ENCODE results near the gene RIMS3.
"Not testable (repeated sequence)": the region's sequence is repeated elsewhere in the genome, so short reads cannot be mapped to it uniquely, and the experiment has no call there.

RIMS3 gene

DNA sequence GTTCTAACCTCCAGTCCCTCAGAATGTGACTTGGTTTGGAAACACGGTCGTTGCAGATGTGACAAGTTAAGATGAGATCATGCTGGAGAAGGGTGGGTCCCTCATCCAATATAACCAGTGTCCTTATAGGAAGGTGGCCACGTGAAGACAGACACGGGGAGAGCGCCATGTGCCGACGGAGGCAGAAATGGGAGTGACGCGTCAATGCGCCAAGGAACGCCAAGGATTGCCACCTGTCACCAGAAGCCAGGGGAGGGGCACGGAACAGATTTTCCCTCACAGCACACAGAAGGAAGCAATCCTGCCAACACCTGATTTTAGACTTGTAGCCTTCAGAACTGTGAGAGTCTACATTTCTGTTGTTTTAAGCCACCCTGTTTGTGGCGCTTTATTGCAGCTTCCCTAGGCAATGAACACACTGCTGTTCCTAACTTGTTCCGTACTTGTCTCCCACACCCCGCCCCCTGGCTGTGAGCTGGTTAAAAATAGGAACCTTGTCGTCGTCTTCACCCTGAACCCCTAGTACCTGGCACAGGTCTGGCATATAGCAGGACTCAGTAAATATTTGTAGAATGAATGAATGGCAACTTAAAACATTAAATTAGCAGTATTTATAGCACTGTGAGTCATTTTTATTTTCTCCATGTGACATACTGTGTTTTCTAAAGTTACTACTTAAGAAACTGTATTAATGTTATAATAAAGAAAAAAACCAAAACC is 14.2 kb downstream of the RIMS3 start:
- no peak for DNase-seq

DNA sequence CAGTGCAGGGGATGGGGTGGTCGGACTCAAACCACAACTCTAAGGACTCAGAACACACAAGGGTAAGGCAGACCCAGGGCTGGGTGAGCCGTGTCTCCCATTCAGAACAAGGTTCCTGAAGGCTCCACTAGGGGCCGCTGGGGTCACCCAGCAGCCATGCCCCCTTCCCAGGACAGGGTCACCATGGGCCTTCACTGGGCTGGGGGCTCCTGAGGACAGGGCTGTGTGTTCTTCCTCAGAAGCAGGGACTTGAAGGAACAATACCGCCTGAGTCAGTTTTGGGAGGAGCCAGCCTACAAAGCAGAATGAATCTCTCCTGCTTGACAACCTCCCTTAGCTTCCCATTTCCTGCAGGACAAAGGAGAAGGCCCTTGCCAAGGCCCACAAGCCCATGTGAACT is 15.4 kb downstream of the RIMS3 start:
- no peak for DNase-seq

DNA sequence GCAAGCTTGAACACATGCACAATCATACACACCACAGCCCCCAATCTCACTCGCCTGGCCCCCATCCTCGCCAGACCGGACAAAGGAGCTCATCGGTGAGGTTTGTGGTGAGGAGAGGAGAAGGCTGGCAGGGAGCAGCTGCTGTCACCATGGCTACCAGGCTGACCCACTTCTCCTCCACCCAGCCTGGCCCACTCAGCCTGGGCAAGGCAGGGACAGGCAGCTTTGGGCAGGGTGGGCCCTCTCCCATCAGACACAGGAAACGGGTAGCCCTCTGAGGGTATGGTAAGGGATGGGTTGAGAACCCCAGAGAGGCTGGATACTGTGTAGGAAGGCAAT is 15.9 kb downstream of the RIMS3 start:
- no peak for DNase-seq

DNA sequence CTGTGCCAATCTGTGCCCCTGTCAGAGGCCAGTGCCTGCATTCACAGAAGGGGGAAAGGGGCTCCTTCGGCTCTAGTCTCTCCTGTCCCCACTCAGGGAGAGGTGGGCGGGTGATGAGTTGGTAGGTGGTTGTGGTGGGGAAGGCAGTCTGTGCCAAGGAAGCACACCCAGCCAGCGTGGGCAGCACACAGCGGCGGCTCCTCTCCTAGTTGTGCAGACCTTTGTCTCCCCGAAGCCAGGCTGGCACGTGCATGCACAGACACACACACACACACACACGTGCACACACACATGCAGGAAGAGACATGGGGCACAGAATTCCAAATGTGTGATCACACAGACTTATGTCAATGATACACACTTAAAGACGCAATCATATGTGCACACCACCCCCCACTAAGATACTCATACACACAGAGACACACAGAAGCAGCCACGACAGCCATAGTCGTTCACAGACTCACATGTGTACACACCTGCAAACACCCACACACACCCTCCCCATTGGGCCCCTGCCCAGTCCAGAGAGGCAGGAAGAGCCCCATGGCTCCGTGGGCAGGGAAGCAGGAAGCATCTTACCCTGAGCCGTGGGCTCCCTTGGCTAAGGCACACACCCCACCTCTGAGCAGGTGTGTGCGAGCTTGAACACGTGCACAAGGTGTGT is 16.4 kb downstream of the RIMS3 start:
- no peak for DNase-seq

DNA sequence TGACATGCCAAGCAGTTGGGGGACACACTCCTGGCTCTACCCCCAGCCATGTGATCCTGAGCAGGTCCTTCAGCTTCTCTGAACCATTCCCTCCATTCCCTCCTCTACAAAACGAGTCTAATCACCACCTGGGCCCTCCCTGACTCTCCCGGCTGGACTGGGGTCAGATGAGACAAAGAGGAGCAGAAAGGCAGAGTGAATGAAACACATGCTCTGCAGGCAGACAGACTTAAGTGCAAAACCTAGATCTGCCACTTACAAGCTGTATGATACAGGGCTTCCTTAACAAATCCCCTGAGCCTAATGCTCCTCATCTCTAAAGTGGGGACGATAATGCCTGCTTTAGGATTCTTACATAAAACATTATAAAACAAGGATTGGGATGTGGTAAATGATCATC is 17.3 kb downstream of the RIMS3 start:
- DNase-seq = no peak

DNA sequence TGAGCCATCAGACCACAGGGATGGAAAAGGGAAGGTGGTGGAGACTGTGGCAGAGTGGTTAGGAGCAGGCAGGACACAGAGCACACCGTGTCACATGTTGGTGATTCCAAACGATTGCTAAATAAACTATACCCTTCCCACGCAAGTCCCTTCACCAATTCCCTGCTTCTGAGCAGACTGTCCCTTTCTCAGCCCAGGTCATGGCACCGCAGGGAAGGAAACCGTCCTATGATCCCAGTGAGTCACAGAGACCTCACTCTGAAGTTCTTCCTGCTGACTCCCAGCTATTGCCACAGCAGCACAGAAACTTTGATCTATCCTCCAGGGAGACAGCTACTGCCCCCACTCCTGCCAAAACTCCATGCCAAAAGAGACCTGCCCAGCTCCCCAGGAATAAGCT is 19.2 kb downstream of the RIMS3 start:
- DNase-seq = no peak

DNA sequence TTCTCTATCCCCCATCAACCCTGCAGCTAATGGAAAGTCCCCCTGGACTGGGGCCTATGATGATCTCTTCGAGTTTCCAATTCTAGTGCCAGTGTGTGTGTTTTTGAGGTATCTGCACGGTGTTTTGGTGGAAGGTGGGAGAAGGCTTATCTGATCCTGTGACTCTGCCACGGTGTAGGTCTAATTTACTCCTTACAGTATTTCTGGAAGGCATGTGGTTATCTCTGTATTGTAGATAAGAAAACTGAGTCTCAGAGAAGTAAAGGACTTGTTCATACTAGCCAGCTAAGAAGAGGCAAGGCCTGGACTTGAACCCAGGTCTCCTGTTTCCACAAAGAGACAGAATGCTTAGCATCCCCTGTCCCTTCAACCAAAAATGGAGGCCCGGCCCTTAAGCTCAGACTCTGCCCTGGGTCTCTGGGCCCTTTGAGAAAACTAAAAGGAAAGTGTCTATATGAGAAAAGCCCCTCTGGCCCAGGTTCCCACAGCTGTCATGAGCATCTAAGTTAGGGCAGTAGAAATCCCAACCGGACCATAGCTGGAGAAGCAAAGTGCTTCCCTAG is 20.3 kb downstream of the RIMS3 start:
- DNase-seq = no peak

DNA sequence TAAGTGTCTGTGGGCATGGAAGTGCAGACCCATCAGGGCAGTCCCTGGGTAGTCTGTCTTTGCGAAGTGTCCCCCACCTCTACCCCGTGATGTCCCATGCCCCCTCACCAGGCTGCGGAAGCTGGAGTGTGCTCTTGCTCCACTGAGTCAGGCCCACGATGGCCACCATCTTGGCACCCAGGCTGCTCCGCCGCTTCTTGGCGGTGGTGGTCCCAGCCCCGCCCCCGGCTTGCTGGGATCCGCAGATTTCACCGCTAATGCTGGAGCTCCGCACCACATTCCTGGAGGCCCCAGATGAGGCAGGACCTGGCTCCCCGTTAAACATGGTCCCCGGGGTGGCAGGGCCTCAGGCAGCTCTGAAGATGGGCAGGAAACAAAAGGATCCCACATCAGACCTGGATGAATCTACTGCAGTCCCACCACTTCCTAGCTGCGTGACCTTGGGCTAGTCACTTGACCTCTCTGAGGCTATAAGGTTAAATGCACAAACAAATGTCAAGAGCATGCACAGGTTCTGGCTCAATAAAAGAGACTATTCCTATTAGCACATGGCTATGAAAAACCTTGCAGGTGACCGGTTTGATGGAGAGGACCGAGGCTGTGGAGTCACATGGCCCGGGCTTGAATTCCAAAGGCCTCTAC is 23.8 kb downstream of the RIMS3 start:
- DNase-seq = no peak

DNA sequence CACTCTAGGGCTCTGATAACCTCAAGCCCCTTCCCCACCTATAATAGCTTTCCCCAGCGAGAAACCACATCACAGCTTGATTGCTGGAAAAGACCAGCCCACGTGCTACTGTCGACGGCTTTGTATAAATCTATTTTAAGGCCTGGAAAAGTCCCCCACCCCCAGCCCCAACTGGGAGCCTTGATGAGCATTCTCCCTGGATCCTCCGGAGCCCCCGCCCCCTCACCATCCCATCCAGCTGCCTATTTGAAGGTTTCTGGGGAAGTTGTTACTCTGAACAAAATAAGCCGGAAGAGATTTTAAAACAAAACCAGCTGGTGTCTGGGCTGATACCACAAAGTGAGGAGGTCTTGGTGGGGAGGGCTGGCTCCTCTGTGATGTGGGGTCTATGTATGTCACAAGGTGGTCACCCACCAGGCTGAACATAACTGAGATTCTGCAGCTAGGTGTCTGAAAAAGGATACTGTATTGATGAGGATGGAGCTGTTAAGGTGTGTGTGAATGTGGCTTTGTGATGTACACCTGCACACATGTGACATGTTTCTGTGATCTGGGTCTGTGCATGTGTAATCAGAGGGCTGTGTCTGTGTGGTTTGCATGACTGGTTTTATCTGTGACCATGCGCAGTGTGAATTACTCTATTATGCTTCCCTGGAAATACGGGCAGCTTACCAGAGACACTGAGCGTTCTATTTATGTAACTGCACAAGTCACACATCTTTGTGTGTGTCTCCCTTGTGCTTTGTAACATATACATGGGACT is 25.0 kb downstream of the RIMS3 start:
- DNase-seq = no peak

DNA sequence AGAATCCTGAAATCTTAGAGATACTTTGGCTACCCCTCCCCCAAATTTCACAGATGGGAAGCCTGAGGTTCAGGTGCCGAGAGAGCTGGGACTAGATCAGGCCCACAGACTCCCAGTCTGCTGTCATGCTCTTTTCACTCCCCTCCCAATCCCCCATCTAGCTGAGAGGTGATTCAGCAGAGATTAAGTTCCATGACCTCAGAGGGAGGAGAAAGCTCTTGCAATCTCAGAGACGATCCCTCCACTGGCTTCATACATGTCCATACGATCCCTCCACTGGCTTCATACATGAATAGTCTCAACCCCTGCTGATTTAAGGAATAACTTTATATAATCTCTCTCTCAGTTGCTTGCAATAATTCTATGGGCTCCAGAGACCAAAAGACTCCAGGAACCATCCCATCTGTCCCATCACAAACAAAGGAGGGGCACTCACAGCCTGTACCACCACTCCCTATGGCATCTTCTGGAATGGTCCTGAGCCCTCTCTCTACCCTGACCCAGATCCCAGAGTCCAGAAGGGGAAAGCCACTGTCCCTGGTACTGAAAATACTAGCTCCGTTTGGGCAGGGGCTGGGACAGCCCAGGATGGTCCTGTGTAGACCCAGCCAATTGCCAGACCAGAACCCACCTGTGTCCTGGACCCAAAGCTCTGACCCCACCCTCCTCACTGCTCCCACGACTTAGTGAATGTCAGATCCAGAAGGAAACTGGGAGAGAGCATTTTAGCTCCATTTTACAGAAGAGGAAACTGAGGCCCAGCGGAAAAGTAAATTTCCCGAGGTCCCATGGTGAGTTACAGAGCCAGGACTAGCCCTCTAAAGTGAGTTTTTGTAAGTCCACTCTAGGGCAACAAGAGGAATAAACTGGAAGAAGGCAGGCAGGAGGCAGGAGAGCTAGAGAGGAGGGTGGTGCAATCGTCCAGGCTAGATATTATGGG is 27.1 kb downstream of the RIMS3 start:
- DNase-seq = no peak

DNA sequence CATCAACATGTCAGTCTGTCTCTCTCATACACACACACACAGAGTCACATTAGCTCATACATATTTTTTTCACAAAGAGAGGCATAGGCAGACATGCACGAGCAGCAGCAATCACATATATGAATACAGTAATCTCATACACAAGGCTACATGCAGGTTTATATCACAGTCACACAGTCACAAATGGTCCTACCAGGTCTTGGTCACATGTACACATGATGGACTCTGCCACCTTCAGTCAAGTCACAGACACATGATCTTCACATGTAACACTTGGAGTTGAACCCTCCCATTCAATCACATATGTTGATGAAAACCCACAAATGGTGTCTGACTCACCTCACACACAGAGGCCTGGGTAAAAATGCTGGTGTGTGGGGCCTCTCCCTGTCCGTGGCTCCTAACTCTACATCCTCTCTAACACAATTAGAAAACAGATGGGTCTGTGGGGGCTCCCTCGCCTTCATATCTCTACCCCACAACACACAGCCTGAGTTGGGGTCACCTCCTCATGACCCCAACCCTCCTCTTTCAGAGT is 27.9 kb downstream of the RIMS3 start:
- DNase-seq = no peak

DNA sequence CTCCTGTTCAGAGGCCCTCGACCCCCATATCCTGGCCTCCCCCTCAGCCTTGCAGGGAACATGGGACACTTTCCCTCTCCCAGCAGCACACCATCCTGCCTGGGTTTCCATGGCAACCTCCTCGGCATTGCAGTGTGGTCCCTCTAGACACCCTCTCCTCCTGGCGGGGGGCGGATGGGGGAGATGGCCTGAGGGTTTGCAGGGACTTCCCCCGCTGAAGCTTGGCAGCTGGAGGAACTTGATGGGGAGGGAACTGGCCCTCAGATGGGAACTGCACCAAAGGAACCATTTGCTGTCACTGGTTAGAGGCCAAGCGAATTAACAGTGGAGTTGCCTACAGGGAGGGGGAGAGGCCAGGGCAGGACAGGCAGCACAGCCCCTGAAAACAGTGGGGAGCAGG is 28.7 kb downstream of the RIMS3 start:
- no peak for DNase-seq

DNA sequence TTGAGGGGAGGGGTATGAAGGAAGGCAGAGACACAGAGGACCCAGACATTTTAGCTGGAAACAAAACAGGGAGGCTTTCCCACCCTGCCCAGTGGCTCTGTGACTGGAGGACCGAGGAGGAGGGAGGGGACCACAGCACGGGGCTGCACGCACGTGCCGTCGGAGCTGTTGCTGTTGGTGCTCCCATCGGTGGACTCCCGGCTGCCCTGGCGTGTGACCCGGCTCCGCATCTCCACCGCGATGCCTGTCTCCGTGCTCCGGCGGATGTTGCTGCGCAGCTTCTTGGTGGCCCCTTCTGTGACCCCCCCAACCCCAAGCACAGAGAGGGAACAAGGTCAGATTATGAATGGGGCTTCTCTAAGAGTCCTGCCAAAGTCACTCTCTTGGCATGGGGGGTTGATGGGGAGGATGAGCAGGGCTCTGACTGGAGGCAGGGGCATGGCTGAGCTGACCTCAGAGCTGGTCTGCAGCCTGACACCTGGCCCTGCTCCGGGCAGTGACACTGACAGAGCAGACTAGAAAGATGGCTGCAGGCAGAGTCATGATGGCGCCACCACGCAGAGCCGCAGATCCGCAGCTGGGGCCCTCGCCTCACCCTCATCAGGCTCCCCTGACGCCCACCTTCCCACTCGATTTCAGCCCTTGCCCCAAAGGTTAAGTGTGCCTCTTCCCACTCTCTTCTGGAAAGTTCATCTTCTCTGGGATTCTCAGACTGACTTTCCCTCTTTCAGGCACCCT is 29.6 kb downstream of the RIMS3 start:
- no peak for DNase-seq

DNA sequence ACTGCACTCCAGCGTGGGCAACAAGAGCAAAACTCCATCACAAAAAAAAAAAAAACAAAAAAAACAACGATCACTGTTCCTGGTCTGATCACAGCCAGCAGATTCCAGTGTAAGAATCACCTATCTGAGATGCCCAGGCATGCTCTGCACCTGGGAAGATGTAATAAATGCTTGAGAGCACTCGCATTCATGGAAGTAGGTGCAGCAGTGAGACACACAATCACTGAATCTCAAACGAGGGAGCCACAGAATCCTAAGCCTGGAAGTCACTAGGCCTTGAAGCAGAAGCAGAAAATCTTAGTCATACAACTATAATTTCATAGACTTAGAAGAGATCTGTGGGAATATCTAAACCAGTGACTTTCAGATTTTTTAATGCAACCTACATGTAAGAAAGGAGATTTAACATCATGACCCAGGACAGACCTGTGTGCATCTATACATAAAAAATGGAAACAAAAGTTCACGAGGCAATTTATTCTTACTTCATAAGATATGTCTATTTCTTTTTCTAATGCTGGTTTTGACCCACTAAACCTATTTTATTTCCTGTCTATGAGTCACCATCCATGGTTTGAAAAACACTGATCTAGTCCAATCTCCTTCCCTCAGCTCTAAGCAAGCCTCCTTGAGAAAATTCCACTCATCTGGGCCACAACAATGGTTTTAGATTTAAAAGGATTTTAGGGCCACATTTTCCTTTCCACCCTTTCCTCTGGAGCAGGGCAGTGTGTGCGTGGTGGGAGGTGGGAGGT is 30.4 kb downstream of the RIMS3 start:
- DNase-seq = no peak

DNA sequence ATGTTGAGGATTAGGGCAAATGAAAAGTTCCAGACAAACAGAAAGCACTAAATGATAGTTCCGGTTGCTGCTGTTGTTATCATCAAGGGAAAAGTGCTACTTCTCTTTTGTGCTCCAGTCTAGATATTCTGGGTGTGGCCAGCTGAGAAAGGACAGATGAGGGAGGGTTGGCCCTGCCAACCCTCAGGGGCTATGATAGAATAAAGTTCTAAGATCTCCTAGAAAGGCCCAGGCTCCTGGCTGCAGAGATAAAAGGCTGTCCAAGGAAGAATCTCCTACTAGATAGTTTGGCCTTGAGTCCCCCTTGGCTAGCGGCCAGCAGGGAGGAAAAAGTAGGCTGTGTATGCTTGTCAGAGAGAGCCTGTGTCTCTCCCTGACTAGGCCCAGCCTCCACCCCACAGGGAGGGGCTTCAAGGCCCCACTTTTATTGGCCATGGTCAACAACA is 31.5 kb downstream of the RIMS3 start:
- DNase-seq = no peak

DNA sequence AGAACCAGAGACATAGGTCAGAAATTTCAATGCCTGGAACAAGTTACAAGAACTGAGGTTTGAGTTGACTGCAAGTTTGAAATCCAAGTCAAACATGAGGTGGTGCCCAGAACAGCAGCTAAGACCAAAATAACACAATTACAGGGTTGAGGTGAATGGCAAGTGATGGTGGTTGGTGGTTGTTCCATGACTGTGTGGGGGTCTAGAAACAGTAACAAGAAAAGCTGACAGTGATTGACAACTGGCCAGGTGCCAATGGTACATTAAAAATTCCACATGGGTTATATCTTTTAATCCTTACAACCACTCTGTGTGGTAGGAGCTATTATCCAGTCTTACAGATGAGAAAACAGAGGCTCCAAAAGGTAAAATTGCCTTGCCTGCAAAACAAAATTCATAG is 32.0 kb downstream of the RIMS3 start:
- DNase-seq = no peak

DNA sequence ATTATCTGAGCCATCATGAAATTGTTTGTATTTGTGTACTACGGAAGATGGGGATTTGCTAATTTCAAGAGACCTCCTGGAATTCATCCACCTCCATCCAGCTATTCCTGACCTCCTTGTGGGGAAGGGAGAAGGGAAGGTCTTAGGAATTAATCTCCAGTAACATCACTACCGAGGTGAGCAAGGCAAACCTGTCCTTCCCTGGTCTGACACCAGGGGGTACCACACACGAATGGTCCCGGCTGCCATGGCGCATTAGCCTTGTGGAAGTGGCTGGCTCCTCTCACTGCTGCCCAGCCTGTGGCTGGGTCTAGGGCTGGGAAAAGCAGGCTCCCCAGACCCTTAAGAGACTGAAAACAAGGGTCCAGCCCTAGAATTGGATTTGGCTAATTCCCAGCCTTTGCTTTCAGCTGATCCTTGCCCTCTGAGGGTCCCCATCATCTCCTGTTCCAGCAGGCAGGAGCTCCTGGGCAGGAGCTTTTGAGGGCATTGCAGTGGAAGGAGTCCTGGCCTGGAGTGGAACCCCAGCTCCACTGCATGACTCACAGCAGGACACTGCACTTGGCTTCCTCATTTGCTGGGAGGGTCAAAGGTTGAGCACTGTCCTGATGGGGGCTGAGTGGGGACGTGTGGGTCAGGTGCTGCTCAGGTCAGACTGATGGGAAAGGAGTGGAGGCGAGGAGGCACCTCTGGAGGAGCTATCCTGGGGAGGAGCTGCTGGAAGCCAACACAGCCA is 34.8 kb downstream of the RIMS3 start:
- DNase-seq = peak; percentile 34 to 48

DNA sequence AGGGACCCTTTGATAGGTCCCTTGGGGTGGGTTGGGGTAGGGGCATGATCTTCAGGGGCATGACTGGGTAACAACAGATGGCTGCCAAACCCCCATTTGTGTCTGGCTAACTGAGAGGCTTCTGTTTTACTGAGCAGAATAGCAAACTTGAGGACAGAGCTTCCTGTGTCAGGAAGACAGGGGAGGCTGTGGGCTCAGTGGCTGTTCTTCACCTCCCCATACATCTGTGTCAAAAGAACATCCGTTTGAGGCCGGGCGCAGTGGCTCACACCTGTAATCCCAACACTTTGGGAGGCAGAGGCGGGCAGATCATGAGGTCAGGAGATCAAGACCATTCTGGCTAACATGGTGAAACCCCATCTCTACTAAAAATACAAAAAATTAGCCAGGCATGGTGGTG is 35.9 kb downstream of the RIMS3 start:
- DNase-seq = not testable (repeated sequence)

DNA sequence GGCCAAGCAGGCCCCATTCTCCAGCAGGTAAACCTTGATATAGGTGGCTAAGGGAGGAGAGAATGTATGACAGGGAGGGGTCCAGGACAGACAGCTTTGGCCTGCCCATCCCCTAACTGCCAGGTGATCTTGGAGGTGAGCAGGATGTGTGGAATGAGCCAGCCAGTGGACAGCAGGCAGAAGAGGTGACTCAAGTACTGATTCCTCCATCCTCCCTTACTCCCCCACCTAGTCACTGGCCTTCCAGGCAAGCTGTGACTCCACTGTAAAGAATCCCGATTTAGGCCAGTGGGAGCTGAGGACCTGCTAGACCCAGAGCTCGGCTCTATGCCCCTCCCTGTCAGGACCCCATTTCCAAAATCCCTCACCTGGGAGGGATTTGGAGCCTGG is 36.6 kb downstream of the RIMS3 start:
- DNase-seq = no peak

All from stimulated activated CD4-positive, alpha-beta T cell treated with anti-CD3 and anti-CD28 coated beads, Interleukin-2, amount 100 ng/mL, for 24 hours (primary cell).